Stimulated activated naive CD8-positive, alpha-beta T cell treated with anti-CD3 and anti-CD28 coated beads, Interleukin-15, Interleukin-2, amounts not matched to agents 100 ng/mL and 50 ng/mL, for 24 hours (primary cell): ENCODE results near the gene HAPLN2.

Experiments used
- H3K27ac Mint-ChIP-seq: one replicate; pipeline ENCODE4 v1.8.0; 2021; ENCODE audit warnings: mild to moderate bottlenecking, mixed read lengths
- H3K27me3 Mint-ChIP-seq: one replicate; pipeline ENCODE4 v1.8.0; 2021; ENCODE audit warnings: mixed read lengths
- H3K36me3 Mint-ChIP-seq: one replicate; pipeline ENCODE4 v1.8.0; 2021; ENCODE audit warnings: low read depth, mixed read lengths
- H3K4me1 Mint-ChIP-seq: one replicate; pipeline ENCODE4 v1.8.0; 2021; ENCODE audit warnings: low read depth, mixed read lengths
- H3K4me3 Mint-ChIP-seq: one replicate; pipeline ENCODE4 v1.8.0; 2021; ENCODE audit warnings: mild to moderate bottlenecking, mixed read lengths
- H3K9me3 Mint-ChIP-seq: one replicate; pipeline ENCODE4 v1.8.0; 2021; ENCODE audit warnings: mixed read lengths

Gene HAPLN2

GRCh38 chr1:156664767-156665411, 45.7 kb downstream of the HAPLN2 start:
- Mint-ChIP-seq H3K4me3 (no peak overlapping the region), H3K27ac (no peak overlapping the region), H3K9me3 (no peaks in the 10 kb centered on the region), H3K36me3 (no peaks in the 10 kb centered on the region), H3K4me1 (peaks cover 30% of the 10 kb centered on the region), H3K27me3 (no peaks in the 10 kb centered on the region)

- H3K4me1 Mint-ChIP-seq, result peaks cover 23% of the 10 kb centered on the region
- no peak overlapping the region for H3K4me3 Mint-ChIP-seq
- H3K9me3 Mint-ChIP-seq, result no peaks in the 10 kb centered on the region
- H3K27ac Mint-ChIP-seq, result no peak overlapping the region
- H3K27me3 Mint-ChIP-seq, result no peaks in the 10 kb centered on the region
- no peaks in the 10 kb centered on the region for H3K36me3 Mint-ChIP-seq
Measured at GRCh38 chr1:156665539-156665938, 46.3 kb downstream of the HAPLN2 start.

GRCh38 chr1:156666862-156667609, 47.8 kb downstream of the HAPLN2 start:
- Mint-ChIP-seq H3K36me3 (no peaks in the 10 kb centered on the region), H3K9me3 (no peaks in the 10 kb centered on the region), H3K27ac (no peak overlapping the region), H3K4me1 (peaks cover 11% of the 10 kb centered on the region), H3K4me3 (no peak overlapping the region), H3K27me3 (peaks cover 10% of the 10 kb centered on the region)

GRCh38 chr1:156667610-156667967, 48.4 kb downstream of the HAPLN2 start:
- no peak overlapping the region for H3K4me3 Mint-ChIP-seq
- peaks cover 6% of the 10 kb centered on the region for H3K4me1 Mint-ChIP-seq
- H3K27ac Mint-ChIP-seq, result no peak overlapping the region
- H3K9me3 Mint-ChIP-seq, result no peaks in the 10 kb centered on the region
- H3K27me3 Mint-ChIP-seq, result peaks cover 15% of the 10 kb centered on the region
- H3K36me3 Mint-ChIP-seq, result no peaks in the 10 kb centered on the region

DNA sequence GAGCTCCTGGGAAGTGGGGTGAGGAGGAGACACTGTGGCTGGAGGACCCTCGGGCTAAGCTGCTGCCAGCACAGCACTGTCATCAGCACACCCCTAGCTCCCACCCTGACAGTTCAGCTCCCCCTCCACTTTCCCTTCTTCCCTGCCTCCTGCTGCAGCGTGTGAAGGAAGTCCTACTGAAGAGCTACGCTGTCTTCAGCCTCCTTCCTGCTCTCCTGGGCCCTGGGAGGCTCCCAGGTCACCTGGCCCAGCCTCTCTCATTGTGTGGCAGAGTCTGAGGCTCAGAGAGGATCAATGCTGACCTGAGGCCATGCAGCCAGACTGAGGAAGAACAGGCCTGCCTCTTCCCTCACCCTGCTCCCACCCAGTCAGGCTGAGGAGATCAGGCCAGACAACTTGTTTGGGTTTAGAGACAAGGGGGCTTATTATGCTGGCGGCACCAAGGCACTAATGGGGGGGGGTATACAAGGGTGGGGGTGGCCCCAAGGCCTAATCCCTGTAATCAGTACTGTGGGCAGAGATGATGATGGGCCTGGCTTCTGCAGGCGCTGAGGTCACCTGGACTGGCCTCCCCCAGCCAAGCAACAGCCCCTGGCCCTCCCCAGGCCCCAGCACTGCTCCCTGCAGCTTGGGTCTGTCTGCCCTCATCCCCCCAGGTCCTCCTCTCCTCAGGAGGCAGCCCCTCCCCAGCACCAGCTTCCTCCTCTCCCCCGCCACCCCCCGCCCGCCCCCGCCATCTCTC, 48.9 kb downstream of the HAPLN2 start:
- no peaks in the 10 kb centered on the region for H3K36me3 Mint-ChIP-seq

DNA sequence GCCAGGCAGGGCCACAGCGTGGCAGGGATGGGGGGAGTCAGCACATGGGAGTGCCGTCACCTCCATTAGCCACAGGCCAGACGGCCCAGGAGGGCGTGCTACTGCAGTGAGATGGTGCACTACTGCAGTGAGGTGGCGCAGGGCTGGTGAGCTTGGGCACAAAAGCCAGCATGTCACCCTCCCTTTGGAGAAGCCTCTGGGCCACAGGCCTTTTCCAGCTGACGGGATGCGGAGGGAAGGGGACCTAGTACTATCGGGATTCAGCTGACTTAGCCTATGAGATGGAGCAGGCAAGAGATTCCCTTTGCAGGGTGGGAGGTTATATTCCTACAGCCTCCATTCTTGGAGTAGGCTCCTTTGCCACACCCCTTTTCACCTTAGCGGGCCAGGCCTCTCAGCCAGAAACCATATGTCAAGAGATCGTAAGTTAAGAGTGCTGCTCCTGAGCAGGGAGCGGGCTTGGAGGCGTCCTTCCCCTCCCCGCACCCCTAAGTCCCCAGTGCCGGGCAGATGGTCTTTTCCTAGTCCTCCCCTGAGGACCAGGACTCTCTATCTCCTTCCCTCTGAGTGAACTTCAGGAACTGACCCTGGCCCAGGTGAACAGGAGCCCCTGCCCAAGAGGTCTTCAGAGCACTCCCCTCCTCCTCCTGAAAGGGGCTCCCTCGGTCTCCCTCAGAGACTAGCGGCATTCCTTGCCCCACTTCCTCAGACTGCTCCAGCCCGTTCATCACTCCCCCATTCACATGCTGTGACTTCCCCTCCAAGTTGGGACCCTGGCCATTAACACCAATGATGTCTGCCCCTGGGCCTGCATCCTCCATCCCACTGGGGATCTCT, 49.8 kb downstream of the HAPLN2 start:
- H3K27me3 Mint-ChIP-seq, result peaks cover 26% of the 10 kb centered on the region

More for the DNA sequence above, 48.9 kb downstream of the HAPLN2 start:
- Mint-ChIP-seq H3K9me3 (no peaks in the 10 kb centered on the region), H3K4me1 (peaks cover 3% of the 10 kb centered on the region), H3K27me3 (peaks cover 17% of the 10 kb centered on the region), H3K4me3 (no peak overlapping the region), H3K27ac (no peak overlapping the region)

DNA sequence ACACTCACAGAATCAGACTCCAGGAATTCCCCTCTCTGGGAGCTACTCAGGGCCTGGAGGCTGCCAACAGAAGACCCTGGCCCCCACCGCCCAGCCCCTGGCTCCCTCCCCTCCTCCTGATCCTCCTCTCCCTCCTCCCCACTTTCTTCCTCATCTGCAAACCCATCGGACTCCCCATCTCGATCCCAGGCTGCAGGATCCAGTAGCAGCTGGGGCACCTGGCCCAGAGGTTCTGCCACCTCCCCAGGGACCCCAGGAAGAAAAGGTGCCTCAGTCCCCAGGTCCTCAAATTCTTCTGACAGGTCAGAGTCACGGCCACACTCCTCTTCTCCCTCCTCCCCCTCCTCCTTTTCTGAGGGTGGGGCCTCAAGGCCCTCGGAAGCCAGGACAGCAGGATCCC, 50.6 kb downstream of the HAPLN2 start:
- H3K36me3 Mint-ChIP-seq, result no peaks in the 10 kb centered on the region
- no peak overlapping the region for H3K4me3 Mint-ChIP-seq
- no peak overlapping the region for H3K27ac Mint-ChIP-seq
- H3K9me3 Mint-ChIP-seq, result no peaks in the 10 kb centered on the region
- peaks cover 30% of the 10 kb centered on the region for H3K27me3 Mint-ChIP-seq
- H3K4me1 Mint-ChIP-seq, result no peaks in the 10 kb centered on the region

More for the DNA sequence above, 49.8 kb downstream of the HAPLN2 start:
- H3K9me3 Mint-ChIP-seq, result no peaks in the 10 kb centered on the region
- no peak overlapping the region for H3K4me3 Mint-ChIP-seq
- H3K36me3 Mint-ChIP-seq, result no peaks in the 10 kb centered on the region
- peaks cover 3% of the 10 kb centered on the region for H3K4me1 Mint-ChIP-seq
- H3K27ac Mint-ChIP-seq, result no peak overlapping the region

DNA sequence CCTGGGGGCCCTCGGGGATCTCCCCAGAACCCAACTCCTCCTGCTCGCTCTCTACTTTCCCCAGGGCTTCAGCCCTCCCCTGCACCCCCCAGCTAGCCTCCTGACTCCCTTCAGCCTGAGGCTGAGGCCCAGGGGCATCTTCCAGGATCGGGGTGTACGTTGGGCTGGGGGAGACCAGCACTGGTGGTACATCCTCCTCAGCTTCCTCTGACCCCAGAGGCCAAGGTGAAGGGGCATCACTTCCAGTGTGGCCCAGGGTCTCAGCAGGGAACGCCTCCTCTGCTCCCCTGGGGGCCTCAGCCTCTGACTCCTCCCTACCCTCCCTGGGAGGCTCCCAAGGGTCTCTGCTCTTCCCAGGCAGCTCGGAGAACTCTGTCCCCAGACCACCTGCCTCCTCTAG, 51.1 kb downstream of the HAPLN2 start:
- Mint-ChIP-seq H3K4me1 (no peaks in the 10 kb centered on the region), H3K4me3 (no peak overlapping the region), H3K27ac (no peak overlapping the region), H3K27me3 (peaks cover 31% of the 10 kb centered on the region), H3K36me3 (no peaks in the 10 kb centered on the region), H3K9me3 (no peaks in the 10 kb centered on the region)

- Mint-ChIP-seq H3K4me1 (no peaks in the 10 kb centered on the region), H3K27ac (no peak overlapping the region), H3K27me3 (peaks cover 36% of the 10 kb centered on the region), H3K9me3 (no peaks in the 10 kb centered on the region), H3K4me3 (no peak overlapping the region), H3K36me3 (no peaks in the 10 kb centered on the region)
Measured at GRCh38 chr1:156670791-156671190, 51.6 kb downstream of the HAPLN2 start.

DNA sequence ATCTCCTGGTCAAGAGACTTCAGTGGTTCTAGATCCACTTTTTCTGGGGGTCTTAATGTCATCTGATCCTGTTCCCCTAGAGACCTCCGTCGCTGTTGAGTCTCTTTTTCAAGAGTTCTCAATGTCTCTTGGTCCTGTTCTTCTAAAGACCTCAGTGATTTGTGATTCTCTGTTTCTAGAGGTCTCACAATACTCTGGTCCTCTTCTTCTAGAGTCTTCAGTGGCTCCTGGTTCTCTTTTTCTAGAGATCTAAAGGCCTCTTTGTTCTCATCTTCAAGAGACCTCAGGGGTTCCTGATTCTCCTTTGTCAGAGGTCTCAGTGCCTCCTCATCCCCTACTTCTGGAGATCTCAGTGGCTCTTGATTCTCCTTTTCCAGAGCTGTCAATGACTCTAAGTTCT, 52.6 kb downstream of the HAPLN2 start:
- Mint-ChIP-seq H3K9me3 (no peaks in the 10 kb centered on the region), H3K27me3 (peaks cover 39% of the 10 kb centered on the region), H3K4me1 (no peaks in the 10 kb centered on the region), H3K36me3 (no peaks in the 10 kb centered on the region), H3K27ac (no peak overlapping the region), H3K4me3 (no peak overlapping the region)

DNA sequence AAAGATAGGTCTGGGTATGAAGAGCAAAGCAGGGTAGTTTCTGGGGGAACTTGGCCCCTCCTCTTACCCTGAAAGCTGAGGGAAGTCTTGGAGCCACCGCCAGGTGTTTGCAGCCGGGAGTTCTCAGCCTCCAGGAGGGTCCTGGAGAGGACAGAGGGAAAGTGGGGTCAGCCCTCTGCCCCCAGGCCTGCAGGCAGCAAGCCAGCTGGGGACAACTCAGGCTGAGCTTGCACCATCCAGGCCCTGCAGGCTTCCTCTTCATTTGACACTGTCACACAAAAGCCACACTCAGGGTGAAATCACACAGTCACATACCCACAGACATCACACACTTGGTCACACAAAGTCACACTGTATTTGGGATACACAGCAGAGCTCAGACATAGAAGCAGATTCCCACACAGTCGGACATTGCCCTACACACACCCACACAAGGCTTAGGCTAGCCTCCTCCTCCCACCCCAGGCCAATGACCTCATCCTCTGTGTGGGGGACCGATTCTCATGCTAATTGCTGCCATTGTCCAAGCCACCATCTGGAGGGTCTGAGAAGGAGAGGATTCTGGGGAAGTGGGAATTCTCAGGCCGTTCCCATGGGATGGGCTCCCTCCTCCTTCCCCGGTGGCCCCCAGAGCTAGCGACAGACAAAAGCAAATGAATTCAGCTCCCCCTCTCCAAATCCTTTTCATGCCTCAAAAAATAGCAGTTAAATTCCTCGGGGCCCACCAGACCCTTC, 54.3 kb downstream of the HAPLN2 start:
- Mint-ChIP-seq H3K4me3 (no peak overlapping the region), H3K27me3 (peaks cover 57% of the 10 kb centered on the region), H3K36me3 (no peaks in the 10 kb centered on the region), H3K4me1 (peaks cover 12% of the 10 kb centered on the region), H3K9me3 (no peaks in the 10 kb centered on the region), H3K27ac (no peak overlapping the region)
